ENCODE results near the gene CSNK1G1. TPM values are rescaled to one million over a fixed set of nuclear protein-coding genes. Genes with fewer than 3 reads are reported as not detected.

CSNK1G1 gene
- total RNA-seq, 1 donor from 2014 or later = 19.8 TPM

GRCh38 chr15:64288999-64289398, 67.0 kb downstream of the CSNK1G1 start:
- intact Hi-C loops (cut with DNase I) = no loop called here
- Histone ChIP-seq H3K4me3 (no peak overlapping the region), H3K36me3 (no peaks in the 10 kb centered on the region), H3K27me3 (ENCODE audit: low read depth) (no peaks in the 10 kb centered on the region), H3K9me3 (no peaks in the 10 kb centered on the region), H3K27ac (no peak overlapping the region), H3K4me1 (peaks cover 3% of the 10 kb centered on the region)
- ATAC-seq (peak; percentile 47 to 76), DNase-seq (peak; percentile 72)
- no peak for TF ChIP-seq CTCF (IDR thresholded peaks at IDR 0.05)

GRCh38 chr15:64288577-64288976, 67.4 kb downstream of the CSNK1G1 start:
- Histone ChIP-seq H3K9me3 (no peaks in the 10 kb centered on the region), H3K27ac (no peak overlapping the region), H3K36me3 (no peaks in the 10 kb centered on the region), H3K4me1 (peaks cover 8% of the 10 kb centered on the region), H3K27me3 (ENCODE audit: low read depth) (no peaks in the 10 kb centered on the region), H3K4me3 (no peak overlapping the region)
- no peak for TF ChIP-seq CTCF (IDR thresholded peaks at IDR 0.05)
- intact Hi-C loops (cut with DNase I) = no loop called here
- DNase-seq (no peak), ATAC-seq (no peak)

GRCh38 chr15:64287953-64288352, 68.0 kb downstream of the CSNK1G1 start:
- no peak for ATAC-seq
- no peak for DNase-seq
- H3K4me3 ChIP-seq = no peak overlapping the region
- peaks cover 8% of the 10 kb centered on the region for H3K4me1 ChIP-seq
- intact Hi-C loops (cut with DNase I) = no loop called here
- H3K36me3 ChIP-seq = no peaks in the 10 kb centered on the region
- no peak for TF ChIP-seq CTCF (IDR thresholded peaks at IDR 0.05)
- no peak overlapping the region for H3K27ac ChIP-seq
- no peaks in the 10 kb centered on the region for H3K9me3 ChIP-seq
- H3K27me3 ChIP-seq (ENCODE audit: low read depth) = no peaks in the 10 kb centered on the region

GRCh38 chr15:64286473-64286872, 69.5 kb downstream of the CSNK1G1 start:
- DNase-seq = no peak
- no peak for ATAC-seq
- intact Hi-C loops (cut with DNase I) = no loop called here
- Histone ChIP-seq H3K4me1 (peaks cover 8% of the 10 kb centered on the region), H3K9me3 (no peaks in the 10 kb centered on the region), H3K4me3 (no peak overlapping the region), H3K36me3 (no peaks in the 10 kb centered on the region), H3K27me3 (ENCODE audit: low read depth) (no peaks in the 10 kb centered on the region), H3K27ac (no peak overlapping the region)
- TF ChIP-seq CTCF (IDR thresholded peaks at IDR 0.05) = no peak

- Histone ChIP-seq H3K4me1 (peaks cover 8% of the 10 kb centered on the region), H3K9me3 (no peaks in the 10 kb centered on the region), H3K27me3 (ENCODE audit: low read depth) (no peaks in the 10 kb centered on the region), H3K36me3 (no peaks in the 10 kb centered on the region), H3K4me3 (no peak overlapping the region), H3K27ac (no peak overlapping the region)
- TF ChIP-seq CTCF (IDR thresholded peaks at IDR 0.05) = no peak
- intact Hi-C loops (cut with DNase I) = no loop called here
- ATAC-seq (no peak), DNase-seq (no peak)
Observed at GRCh38 chr15:64285871-64286270, 70.1 kb downstream of the CSNK1G1 start.

- Histone ChIP-seq H3K36me3 (no peaks in the 10 kb centered on the region), H3K9me3 (no peaks in the 10 kb centered on the region), H3K4me1 (peaks cover 8% of the 10 kb centered on the region), H3K27ac (no peak overlapping the region), H3K27me3 (ENCODE audit: low read depth) (no peaks in the 10 kb centered on the region), H3K4me3 (no peak overlapping the region)
- ATAC-seq (no peak), DNase-seq (no peak)
- intact Hi-C loops (cut with DNase I) = no loop called here
- no peak for TF ChIP-seq CTCF (IDR thresholded peaks at IDR 0.05)
Observed at GRCh38 chr15:64285150-64285549, 70.8 kb downstream of the CSNK1G1 start.
